Glutamatergic neuron (in vitro differentiated cells): ENCODE data around the gene MACROD2. TPM values are rescaled to one million over a fixed set of nuclear protein-coding genes. Genes with fewer than 3 reads are reported as not detected.

Source experiments
- DNase-seq: peaks from one replicate; pipeline ENCODE4 v3.0.0; 2022
- H3K27ac Mint-ChIP-seq: one replicate; pipeline ENCODE4 v1.8.0; 2020; ENCODE audit warnings: mild to moderate bottlenecking, mixed read lengths, inconsistent platforms; ENCODE audit not compliant: unreplicated experiment
- H3K27me3 Mint-ChIP-seq: one replicate; pipeline ENCODE4 v1.8.0; 2020; ENCODE audit warnings: mild to moderate bottlenecking, moderate library complexity, mixed read lengths, inconsistent platforms; ENCODE audit not compliant: unreplicated experiment
- H3K36me3 Mint-ChIP-seq: one replicate; pipeline ENCODE4 v1.8.0; 2020; ENCODE audit warnings: mild to moderate bottlenecking, mixed read lengths, inconsistent platforms; ENCODE audit not compliant: unreplicated experiment
- H3K4me1 Mint-ChIP-seq: one replicate; pipeline ENCODE4 v1.8.0; 2020; ENCODE audit warnings: mild to moderate bottlenecking, low read depth, mixed read lengths, inconsistent platforms; ENCODE audit not compliant: unreplicated experiment
- H3K4me3 Mint-ChIP-seq: one replicate; pipeline ENCODE4 v1.8.0; 2020; ENCODE audit warnings: mild to moderate bottlenecking, mixed read lengths, inconsistent platforms; ENCODE audit not compliant: unreplicated experiment
- H3K9me3 Mint-ChIP-seq: one replicate; pipeline ENCODE4 v1.8.0; 2020; ENCODE audit warnings: mild to moderate bottlenecking, moderate library complexity, mixed read lengths, inconsistent platforms; ENCODE audit not compliant: unreplicated experiment
- total RNA-seq: library from RNA; stranded (reverse); fragmentation: NEBNext Ultra II Directional; extraction: Animal tissue kit (Norgen Biotek cat#: 25700); gene quantifications from one replicate; pipeline ENCODE4 v1.2.1, GENCODE V29; 2021; ENCODE audit not compliant: unreplicated experiment
- TF ChIP-seq, protein P1 (sequence below): fragments of 200-600 bp; sonication (generic); IDR thresholded peaks from one replicate; pipeline ENCODE4 v1.5.0; 2021; ENCODE audit not compliant: partially characterized antibody, unreplicated experiment

The MACROD2 gene
- total RNA-seq, 1 donor from 2014 or later, result 8.7 TPM

DNA sequence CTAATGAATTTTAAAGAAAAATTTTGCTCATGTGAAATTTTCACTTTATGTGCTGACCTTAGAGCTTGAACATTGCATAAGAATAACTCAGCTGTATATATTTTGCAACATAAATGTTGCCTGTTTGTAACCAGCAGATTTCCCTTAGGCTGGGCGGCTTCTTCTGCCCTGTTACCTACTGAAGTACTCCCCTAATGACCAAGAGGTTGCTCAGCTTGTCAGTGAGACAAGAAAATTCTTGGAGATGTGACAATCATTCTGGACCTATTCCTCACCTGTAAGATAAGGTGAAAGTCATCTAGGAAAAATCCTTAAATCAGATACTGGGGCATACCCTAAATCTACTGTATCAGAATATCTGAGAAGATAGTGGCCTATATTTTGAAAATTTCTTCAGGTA lies 1516.2 kb downstream of the MACROD2 start:
- Mint-ChIP-seq H3K27ac (no peak overlapping the region), H3K27me3 (no peaks in the 10 kb centered on the region), H3K36me3 (no peaks in the 10 kb centered on the region), H3K4me3 (no peak overlapping the region), H3K9me3 (no peaks in the 10 kb centered on the region), H3K4me1 (no peaks in the 10 kb centered on the region)
- DNase-seq, result no peak
- TF ChIP-seq, protein P1, sequence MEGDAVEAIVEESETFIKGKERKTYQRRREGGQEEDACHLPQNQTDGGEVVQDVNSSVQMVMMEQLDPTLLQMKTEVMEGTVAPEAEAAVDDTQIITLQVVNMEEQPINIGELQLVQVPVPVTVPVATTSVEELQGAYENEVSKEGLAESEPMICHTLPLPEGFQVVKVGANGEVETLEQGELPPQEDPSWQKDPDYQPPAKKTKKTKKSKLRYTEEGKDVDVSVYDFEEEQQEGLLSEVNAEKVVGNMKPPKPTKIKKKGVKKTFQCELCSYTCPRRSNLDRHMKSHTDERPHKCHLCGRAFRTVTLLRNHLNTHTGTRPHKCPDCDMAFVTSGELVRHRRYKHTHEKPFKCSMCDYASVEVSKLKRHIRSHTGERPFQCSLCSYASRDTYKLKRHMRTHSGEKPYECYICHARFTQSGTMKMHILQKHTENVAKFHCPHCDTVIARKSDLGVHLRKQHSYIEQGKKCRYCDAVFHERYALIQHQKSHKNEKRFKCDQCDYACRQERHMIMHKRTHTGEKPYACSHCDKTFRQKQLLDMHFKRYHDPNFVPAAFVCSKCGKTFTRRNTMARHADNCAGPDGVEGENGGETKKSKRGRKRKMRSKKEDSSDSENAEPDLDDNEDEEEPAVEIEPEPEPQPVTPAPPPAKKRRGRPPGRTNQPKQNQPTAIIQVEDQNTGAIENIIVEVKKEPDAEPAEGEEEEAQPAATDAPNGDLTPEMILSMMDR, result no peak

DNA sequence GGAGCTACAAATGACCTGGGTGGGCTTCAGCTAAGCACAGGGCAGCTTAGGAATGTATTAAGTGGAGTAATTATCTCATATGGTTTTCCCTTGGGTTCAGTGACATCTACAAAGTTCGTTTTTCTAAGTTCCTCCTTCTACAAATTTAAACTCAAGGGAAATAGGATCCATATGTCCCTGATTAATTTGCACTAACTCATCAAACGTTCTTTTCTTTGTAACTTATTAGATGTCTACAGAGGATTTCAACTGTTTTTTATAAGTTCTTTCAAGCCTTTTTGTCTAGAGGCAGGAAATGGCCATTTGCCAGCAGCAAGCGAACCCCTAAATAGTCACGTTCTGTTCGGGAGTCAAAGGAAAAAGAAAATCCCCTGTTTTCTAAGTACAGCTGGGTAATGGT lies 1517.6 kb downstream of the MACROD2 start:
- H3K27me3 Mint-ChIP-seq, result no peaks in the 10 kb centered on the region
- no peak overlapping the region for H3K4me3 Mint-ChIP-seq
- no peaks in the 10 kb centered on the region for H3K4me1 Mint-ChIP-seq
- no peaks in the 10 kb centered on the region for H3K9me3 Mint-ChIP-seq
- TF ChIP-seq, protein P1, result no peak
- H3K27ac Mint-ChIP-seq, result no peak overlapping the region
- H3K36me3 Mint-ChIP-seq, result no peaks in the 10 kb centered on the region
- no peak for DNase-seq

DNA sequence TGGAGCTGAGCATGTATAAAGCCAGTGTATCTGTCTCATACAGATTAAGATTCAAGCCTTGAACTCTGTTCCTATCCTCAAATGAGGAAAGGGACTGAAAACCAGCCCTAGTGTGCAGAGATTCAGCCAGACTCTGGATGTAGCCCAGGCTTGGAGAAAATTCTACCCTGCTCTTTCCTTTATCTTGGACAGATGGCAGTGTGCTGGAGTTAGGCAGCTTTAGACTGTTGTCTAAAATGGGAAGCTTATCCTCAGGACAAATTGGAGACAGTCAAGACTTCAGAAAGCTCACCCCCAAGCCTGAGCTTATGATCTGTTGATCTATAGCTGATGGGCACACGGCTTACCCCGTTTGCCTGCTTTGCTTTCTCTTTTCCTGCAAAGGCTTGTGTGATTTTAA lies 1520.4 kb downstream of the MACROD2 start:
- H3K27me3 Mint-ChIP-seq, result no peaks in the 10 kb centered on the region
- no peak overlapping the region for H3K27ac Mint-ChIP-seq
- H3K36me3 Mint-ChIP-seq, result no peaks in the 10 kb centered on the region
- TF ChIP-seq, protein P1, result no peak
- no peak for DNase-seq
- no peaks in the 10 kb centered on the region for H3K9me3 Mint-ChIP-seq
- no peak overlapping the region for H3K4me3 Mint-ChIP-seq
- no peaks in the 10 kb centered on the region for H3K4me1 Mint-ChIP-seq

DNA sequence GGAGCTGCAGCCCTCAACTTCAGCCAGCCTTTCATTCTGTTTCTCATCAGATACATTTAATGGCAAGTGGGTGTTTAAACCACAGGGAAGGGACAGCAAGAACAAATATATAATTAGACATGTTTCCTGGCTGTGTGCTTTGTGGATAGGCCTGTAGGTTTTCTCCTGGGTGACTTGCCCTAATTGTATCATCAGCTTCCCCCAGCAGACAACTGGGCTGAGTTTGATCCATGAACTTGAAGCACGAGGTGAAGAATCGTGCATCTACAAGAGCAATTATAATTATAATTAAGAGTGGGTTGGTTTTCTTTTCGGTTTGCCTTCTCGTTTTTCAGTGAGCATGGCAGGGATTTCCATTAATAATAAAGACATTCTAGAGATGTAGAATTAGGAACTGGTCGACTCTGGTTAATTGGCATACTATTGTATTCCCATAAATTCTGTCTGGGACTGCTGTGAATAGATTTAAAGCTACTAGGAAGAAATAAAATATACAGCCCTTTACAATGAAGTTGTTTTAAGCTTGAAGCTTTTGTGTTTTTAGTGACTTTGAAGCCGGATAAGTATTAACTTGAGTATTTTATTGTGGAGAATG lies 1525.7 kb downstream of the MACROD2 start:
- Mint-ChIP-seq H3K4me3 (no peak overlapping the region), H3K36me3 (no peaks in the 10 kb centered on the region), H3K27ac (no peak overlapping the region), H3K27me3 (no peaks in the 10 kb centered on the region), H3K9me3 (no peaks in the 10 kb centered on the region), H3K4me1 (no peaks in the 10 kb centered on the region)
- DNase-seq, result no peak
- TF ChIP-seq, protein P1, result no peak

DNA sequence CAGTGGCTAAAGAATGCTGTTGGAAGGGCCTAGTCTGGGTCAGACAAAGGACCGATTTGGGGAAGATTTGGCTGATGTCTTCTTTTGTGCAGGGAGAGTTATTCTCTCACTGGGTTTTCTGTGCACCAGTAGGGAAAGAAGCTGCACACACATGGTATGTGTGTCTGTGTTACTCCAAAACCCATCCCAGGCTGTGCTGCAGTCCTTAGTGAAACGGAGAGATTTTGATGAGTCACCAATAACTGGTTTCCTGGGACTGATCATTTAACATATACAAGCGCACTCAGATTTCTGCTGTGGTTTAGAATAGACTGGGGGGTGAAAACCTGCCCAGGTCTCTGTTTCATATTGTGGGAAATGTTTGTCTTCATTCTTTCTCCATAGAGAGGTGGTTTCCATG lies 1528.1 kb downstream of the MACROD2 start:
- no peaks in the 10 kb centered on the region for H3K27me3 Mint-ChIP-seq
- TF ChIP-seq, protein P1, result no peak
- H3K4me1 Mint-ChIP-seq, result peaks cover 5% of the 10 kb centered on the region
- DNase-seq, result no peak
- no peaks in the 10 kb centered on the region for H3K9me3 Mint-ChIP-seq
- H3K4me3 Mint-ChIP-seq, result no peak overlapping the region
- H3K27ac Mint-ChIP-seq, result no peak overlapping the region
- H3K36me3 Mint-ChIP-seq, result no peaks in the 10 kb centered on the region
